OCI-LY7 (cell line): ENCODE data around the gene BAZ1A.

ENCODE experiments used
- EZH2phosphoT487 ChIP-seq: fragments of 200-600 bp; sonication (generic); IDR thresholded peaks from 2 replicates; pipeline ENCODE4 v1.6.1; 2018; ENCODE audit warnings: low read depth, borderline replicate concordance, mild to moderate bottlenecking, mixed run types, antibody characterized with exemption, low read length, moderate library complexity, mixed read lengths
- TF ChIP-seq, protein P1 (sequence below): fragments of 200-600 bp; sonication (generic); conservative IDR thresholded peaks from 2 replicates; pipeline ENCODE4 v1.5.1; 2014; ENCODE audit warnings: mild to moderate bottlenecking, antibody characterized with exemption, low read length, moderate library complexity, mixed read lengths

DNA sequence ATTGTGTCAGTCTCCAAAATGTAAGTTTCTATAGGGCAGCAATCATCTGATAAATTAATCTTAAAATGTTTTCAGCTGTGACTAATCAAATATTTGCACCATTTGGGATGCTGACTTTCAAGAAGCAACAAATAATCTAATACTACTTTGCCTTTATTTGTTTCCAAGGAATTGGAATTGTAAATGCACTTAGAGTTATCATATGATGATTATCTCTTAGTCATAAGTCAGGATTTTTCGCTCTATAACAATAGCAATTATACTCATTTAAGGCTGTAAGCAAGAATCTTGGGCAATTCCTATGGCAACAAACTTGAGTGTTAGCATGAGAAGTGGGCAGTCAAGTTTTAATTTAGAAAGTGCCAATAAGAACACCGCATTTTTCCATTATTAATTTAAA, 13.0 kb upstream of the BAZ1A start:
- TF ChIP-seq, protein P1, sequence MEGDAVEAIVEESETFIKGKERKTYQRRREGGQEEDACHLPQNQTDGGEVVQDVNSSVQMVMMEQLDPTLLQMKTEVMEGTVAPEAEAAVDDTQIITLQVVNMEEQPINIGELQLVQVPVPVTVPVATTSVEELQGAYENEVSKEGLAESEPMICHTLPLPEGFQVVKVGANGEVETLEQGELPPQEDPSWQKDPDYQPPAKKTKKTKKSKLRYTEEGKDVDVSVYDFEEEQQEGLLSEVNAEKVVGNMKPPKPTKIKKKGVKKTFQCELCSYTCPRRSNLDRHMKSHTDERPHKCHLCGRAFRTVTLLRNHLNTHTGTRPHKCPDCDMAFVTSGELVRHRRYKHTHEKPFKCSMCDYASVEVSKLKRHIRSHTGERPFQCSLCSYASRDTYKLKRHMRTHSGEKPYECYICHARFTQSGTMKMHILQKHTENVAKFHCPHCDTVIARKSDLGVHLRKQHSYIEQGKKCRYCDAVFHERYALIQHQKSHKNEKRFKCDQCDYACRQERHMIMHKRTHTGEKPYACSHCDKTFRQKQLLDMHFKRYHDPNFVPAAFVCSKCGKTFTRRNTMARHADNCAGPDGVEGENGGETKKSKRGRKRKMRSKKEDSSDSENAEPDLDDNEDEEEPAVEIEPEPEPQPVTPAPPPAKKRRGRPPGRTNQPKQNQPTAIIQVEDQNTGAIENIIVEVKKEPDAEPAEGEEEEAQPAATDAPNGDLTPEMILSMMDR: no peak
- no peak for TF ChIP-seq EZH2phosphoT487
